HG02610 (cell line): ENCODE data around the gene NCEH1.
A peak's percentile ranks its signal among the peaks of the same experiment; 100 is the strongest.

Experiments
- ATAC-seq: cut with Tn5 transposase; IDR thresholded peaks from one replicate; pipeline ENCODE4 v1.9.1; 2021; ENCODE audit warnings: mild to moderate bottlenecking, moderate library complexity; ENCODE audit not compliant: unreplicated experiment

NCEH1 gene

GRCh38 chr3:172591876-172592771 is 118.7 kb downstream of the NCEH1 start:
- peak; percentile 89 for ATAC-seq

GRCh38 chr3:172591125-172591605 is 119.7 kb downstream of the NCEH1 start:
- no peak for ATAC-seq

- ATAC-seq: no peak
Observed at GRCh38 chr3:172586436-172586835, 124.4 kb downstream of the NCEH1 start.

GRCh38 chr3:172585954-172586353 is 124.9 kb downstream of the NCEH1 start:
- no peak for ATAC-seq

- no peak for ATAC-seq
Observed at GRCh38 chr3:172582712-172583111, 128.2 kb downstream of the NCEH1 start.

- ATAC-seq: peak; percentile 42
Observed at GRCh38 chr3:172581757-172582166, 129.1 kb downstream of the NCEH1 start.

GRCh38 chr3:172580680-172581401 is 130.0 kb downstream of the NCEH1 start:
- ATAC-seq: peak; percentile 68
